K562 (cell line): ENCODE data around the gene DGKA. TPM values are rescaled to one million over a fixed set of nuclear protein-coding genes. Genes with fewer than 3 reads are reported as not detected.

Experiments used
- ATAC-seq: fragments of 200-7000 bp; cut with Tn5 transposase; 3 replicates; pipeline ENCODE4 v1.9.1; 2020; ENCODE audit warnings: moderate library complexity
- BruUV-seq: library from RNA; stranded (reverse); fragments of 400-500 nt; replicated peaks from 2 replicates; lab custom pipeline; 2021; lab: Mats Ljungman, UMichigan
- CTCF ChIA-PET: fragments of 300-600 bp; formaldehyde crosslinking; extraction: SDS; loops from one replicate; lab custom pipeline; 2021; ENCODE audit warnings: low intra/inter-chr PET ratio; lab: Yijun Ruan, JAX
- POLR2A ChIA-PET: fragments of 300-600, 350-650 bp; sonication (Branson Sonifier 250); formaldehyde crosslinking; extraction: SDS; loops from one replicate; lab custom pipeline; 2021; ENCODE audit warnings: antibody characterized with exemption, inconsistent platforms; lab: Yijun Ruan, JAX
- DNase-seq, 4 experiments: peaks; one replicate each; pipeline versions ENCODE4 v3.0.0 to v3.0.0-alpha.2; 2011 to 2018; ENCODE audit warnings: low spot score in 3 of 4, mixed read lengths in 3 of 4; ENCODE audit errors: extremely low read depth in 1 of 4
- FAIRE-seq: peaks from 2 replicates; lab custom pipeline; 2011; peaks lifted over from hg19 to GRCh38; lab: Jason Lieb, UNC
- H2AFZ ChIP-seq: 2 replicates; pipeline ENCODE4 v1.6.0; 2011; ENCODE audit warnings: low read depth, low read length, control low read depth, inconsistent platforms
- H3K27ac ChIP-seq: fragments of 200-600 bp; 3 replicates; pipeline ENCODE4 v1.8.0; 2011; ENCODE audit warnings: low read depth, mild to moderate bottlenecking, control low read depth, inconsistent platforms, low read length, moderate library complexity, mixed read lengths; ENCODE audit errors: extremely low read depth
- H3K27me3 ChIP-seq, 2 experiments: fragments of 300-600 bp in 1 of 2; 2 replicates in 1 of 2; 3 replicates in 1 of 2; pipeline versions ENCODE4 v1.6.0 to v1.8.0; 2011; ENCODE audit warnings: inconsistent platforms in 2 of 2, low read length in 2 of 2, mild to moderate bottlenecking in 1 of 2, mixed read lengths in 1 of 2, moderate library complexity in 1 of 2; ENCODE audit not compliant: control insufficient read depth in 2 of 2, insufficient read depth in 2 of 2
- H3K36me3 ChIP-seq: fragments of 300-600 bp; 3 replicates; pipeline ENCODE4 v1.8.0; 2011; ENCODE audit warnings: mild to moderate bottlenecking, low read length, inconsistent platforms; ENCODE audit not compliant: control insufficient read depth, insufficient read depth
- H3K4me1 ChIP-seq, 2 experiments: fragments of 200-600 bp in 1 of 2; replicated peaks in 1 of 2; 2 replicates in 1 of 2; 3 replicates in 1 of 2; pipeline versions ENCODE4 v1.5.1 to v1.8.0; 2011; ENCODE audit warnings: inconsistent platforms in 2 of 2, low read length in 2 of 2, mild to moderate bottlenecking in 1 of 2, mixed read lengths in 1 of 2, moderate library complexity in 1 of 2; ENCODE audit not compliant: control insufficient read depth in 2 of 2, insufficient read depth in 2 of 2
- H3K4me2 ChIP-seq: 2 replicates; pipeline ENCODE4 v1.6.1; 2011; ENCODE audit warnings: low read length, control low read depth, inconsistent platforms, mixed read lengths; ENCODE audit not compliant: insufficient read depth
- H3K4me3 ChIP-seq: fragments of 200-600 bp; sonication (generic), shearing (Covaris generic); 2 replicates; pipeline ENCODE4 v1.5.1; 2016; ENCODE audit warnings: control low read depth, inconsistent platforms
- H3K79me2 ChIP-seq: fragments of 200-600 bp; 3 replicates; pipeline ENCODE4 v1.8.0; 2011; ENCODE audit warnings: low read length, inconsistent platforms; ENCODE audit not compliant: control insufficient read depth, insufficient read depth
- H3K9ac ChIP-seq, 2 experiments: 2 replicates each; pipeline versions ENCODE4 v1.6.0 to v1.6.1; 2011; ENCODE audit warnings: low read depth in 2 of 2, low read length in 2 of 2, control low read depth in 1 of 2, inconsistent platforms in 1 of 2, mild to moderate bottlenecking in 1 of 2, mixed read lengths in 1 of 2; ENCODE audit not compliant: insufficient read depth in 1 of 2
- H3K9me1 ChIP-seq: one replicate; pipeline ENCODE4 v1.6.0; 2011; ENCODE audit warnings: inconsistent platforms, mild to moderate bottlenecking, low read length, moderate library complexity; ENCODE audit not compliant: control insufficient read depth, insufficient read depth
- H3K9me3 ChIP-seq: replicated peaks from 2 replicates; pipeline ENCODE4 v1.5.1; 2011; ENCODE audit warnings: low read depth, low read length, inconsistent platforms; ENCODE audit not compliant: control insufficient read depth, insufficient read depth
- H4K20me1 ChIP-seq: replicated peaks from 2 replicates; pipeline ENCODE4 v1.6.1; 2011; ENCODE audit warnings: low read length, inconsistent platforms, mixed read lengths; ENCODE audit not compliant: control insufficient read depth, insufficient read depth
- ARID4B ChIP-seq: sonication (generic); formaldehyde crosslinking; IDR thresholded peaks from 2 replicates; pipeline ENCODE4 v1.8.0; 2022; ENCODE audit warnings: mild to moderate bottlenecking, missing genetic modification reagents
- BACH1 ChIP-seq: fragments of 200-800 bp; sonication (Bioruptor generic); IDR thresholded peaks from 2 replicates; pipeline ENCODE4 v1.6.1; 2016; ENCODE audit warnings: missing genetic modification characterization, missing compliant biosample characterization
- CREM ChIP-seq: IDR thresholded peaks from 2 replicates; pipeline ENCODE4 v1.6.1; 2014; ENCODE audit warnings: antibody characterized with exemption, low read depth
- ETV5 ChIP-seq: sonication (generic); formaldehyde crosslinking; IDR thresholded peaks from 2 replicates; pipeline ENCODE4 v1.4.0; 2020; ENCODE audit warnings: low read depth, mild to moderate bottlenecking, missing genetic modification reagents
- HCFC1 ChIP-seq: IDR thresholded peaks from 2 replicates; pipeline ENCODE4 v1.6.1; 2012; ENCODE audit warnings: low read depth, low read length, improper control_type of control experiment
- MAX ChIP-seq: sonication (generic); formaldehyde crosslinking; IDR thresholded peaks from 2 replicates; pipeline ENCODE4 v1.9.0; 2022; ENCODE audit warnings: mild to moderate bottlenecking, missing genetic modification reagents
- MTA1 ChIP-seq: fragments of 450-650 bp; IDR thresholded peaks from 2 replicates; pipeline ENCODE4 v1.6.1; 2017; ENCODE audit warnings: borderline replicate concordance
- NCOR1 ChIP-seq: fragments of 450-650 bp; IDR thresholded peaks from 2 replicates; pipeline ENCODE4 v1.6.1; 2016; ENCODE audit warnings: mild to moderate bottlenecking, moderate library complexity
- RBBP5 ChIP-seq: fragments of 200-600 bp; sonication (generic); IDR thresholded peaks from 2 replicates; pipeline ENCODE4 v1.6.1; 2012; ENCODE audit warnings: borderline replicate concordance, mild to moderate bottlenecking, low read length, control low read depth, inconsistent platforms; ENCODE audit not compliant: insufficient read depth, poor library complexity, severe bottlenecking
- ZEB2 ChIP-seq: fragments of 450-650 bp; IDR thresholded peaks from 2 replicates; pipeline ENCODE4 v1.6.1; 2016
- WGBS: fragments of 100-300 bp; shearing (Covaris generic); methylation state at CpG from one replicate; pipeline ENCODE4 v1.1.6; 2016; ENCODE audit warnings: low coverage, mixed read lengths; ENCODE audit not compliant: insufficient coverage; ENCODE audit errors: missing lambda C conversion rate; 5-methylcytosine and 5-hydroxymethylcytosine counted together
- in situ Hi-C: fragments of 300-500 bp; cut with MboI; formaldehyde crosslinking; loops from 4 replicates; pipeline ENCODE4 v1.15.0; 2018; ENCODE audit warnings: inconsistent platforms, mixed read lengths
- intact Hi-C: fragments of 100-400 bp; cut with micrococcal nuclease; formaldehyde crosslinking; loops from 2 replicates; pipeline ENCODE4 v1.14.2; 2022
- polyA plus RNA-seq, 8 experiments: library from polyadenylated mRNA; depleted of rRNA in 4 of 8; stranded (reverse) in 5 of 8; unstranded in 3 of 8; fragments of >200 nt; fragmentation: Nextera tagmentation in 2 of 8; fragmentation: Illumina TruSeq in 1 of 8; extraction: Ambion mirVana in 2 of 8; extraction: Trizol in 1 of 8; gene quantifications; 2 replicates each; pipeline versions ENCODE4 v1.2.1 to v1.2.3, GENCODE V29; 2011 to 2014; ENCODE audit warnings: inconsistent platforms in 1 of 8, missing spikeins in 1 of 8
- total RNA-seq, 7 experiments: library from RNA; depleted of rRNA in 6 of 7; stranded (reverse); fragments of >200 nt in 6 of 7; fragmentation: Illumina TruSeq in 2 of 7; extraction: Trizol in 2 of 7; gene quantifications; 2 replicates each; pipeline versions ENCODE4 v1.2.1 to v1.2.3, GENCODE V29; 2011 to 2021; ENCODE audit warnings: low replicate concordance in 1 of 7

DGKA gene
- total and polyA plus RNA-seq, 9 of the 15 experiments (the other 6 are each of a cell fraction or from before 2014, with no cell fraction given), result 3.4 to 12.4 (median 6.2) TPM

GRCh38 chr12:55926738-55927587, 4.0 kb upstream of the DGKA start:
- BruUV-seq, result TSS peak; percentile 86
- Histone ChIP-seq H3K27me3 (no peaks in the 10 kb centered on the region), H4K20me1 (no peaks in the 10 kb centered on the region), H3K36me3 (peaks cover 30% of the 10 kb centered on the region), H3K9ac (peak overlapping the region; percentile 94 to 99), H3K4me2 (peak overlapping the region; percentile 91), H3K79me2 (peaks cover 64% of the 10 kb centered on the region), H3K4me3 (peak overlapping the region; percentile 69), H3K4me1 (peaks cover 21 to 27% of the 10 kb centered on the region in 2 experiments; a peak in 4 of 5 replicates), H3K9me3 (no peaks in the 10 kb centered on the region), H3K9me1 (no peaks in the 10 kb centered on the region), H2AFZ (peak overlapping the region; percentile 93), H3K27ac (peak overlapping the region; percentile 95)
- DNase-seq, result peak; percentile 96 to 98 (median 97)
- intact Hi-C loops, result loop anchor here (2.0 to 5.0 kb wide), 4 partner anchors 45 to 184 kb away; partner anchors contain the start of genes GDF11, RAB5B, RPS26 and SARNP
- POLR2A ChIA-PET, result interaction anchor here (0.6 to 3.8 kb wide), 27 partner anchors 9 to 1802 kb away, joined by 3 to 26 read pairs (median 4); partner anchors contain the start of genes DNAJC14, ORMDL2, RAB5B and SARNP
- peak; percentile 84 for FAIRE-seq
- in situ Hi-C loops, result no loop called here
- CTCF ChIA-PET, result interaction anchor here (0.6 kb wide), 1 partner anchor 112 kb away, joined by 4 read pairs; no protein-coding TSS in a partner anchor
- peak; percentile 81 for ATAC-seq
- WGBS, result 1% methylated on average over 30 of the region's 42 CpGs
- TF ChIP-seq MAX (CRISPR knock-in tag) (peak; percentile 7; the same call in 1 of the 2 replicates), MTA1 (peak; percentile 73; the same call in 1 of the 2 replicates), CREM (peak; percentile 55; the same call in 1 of the 2 replicates), ETV5 (CRISPR knock-in tag) (peak; percentile 95), ZEB2 (no peak), NCOR1 (peak; percentile 55; the same call in 1 of the 2 replicates), RBBP5 (no peak), ARID4B (CRISPR knock-in tag) (peak; percentile 12; the same call in 1 of the 2 replicates), HCFC1 (peak; percentile 65), BACH1 (no peak)
